NCI-H187 treated with DMSO at 0.1 percent for 48 hours (cell line): ENCODE data around the gene LIF.
"Not testable (repeated sequence)": the region's sequence is repeated elsewhere in the genome, so short reads cannot be mapped to it uniquely, and the experiment has no call there.

Experiments
- DNase-seq: peaks from one replicate; lab custom pipeline; 2025; lab: John Stamatoyannopoulos, UW

LIF gene

DNA sequence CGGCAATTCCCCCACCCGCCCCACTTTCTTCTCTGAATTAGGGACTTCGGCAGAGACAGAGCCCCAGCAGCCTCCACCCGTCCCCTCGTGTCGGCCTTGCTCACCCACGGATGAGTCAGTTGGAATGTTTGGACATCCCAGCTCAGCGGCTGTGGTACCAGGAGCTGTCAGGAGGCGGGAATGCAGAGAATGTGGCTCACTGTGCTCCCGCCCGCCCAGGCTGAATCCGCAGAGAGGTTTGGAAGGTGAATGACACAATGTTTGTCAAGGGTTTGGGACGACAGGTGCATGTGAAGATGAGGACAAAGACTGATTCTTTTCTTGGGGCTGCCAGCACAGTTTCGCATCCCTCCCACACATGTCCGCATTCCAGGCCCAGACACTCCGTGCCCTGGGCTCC, 39.6 kb downstream of the LIF start:
- no peak for DNase-seq

DNA sequence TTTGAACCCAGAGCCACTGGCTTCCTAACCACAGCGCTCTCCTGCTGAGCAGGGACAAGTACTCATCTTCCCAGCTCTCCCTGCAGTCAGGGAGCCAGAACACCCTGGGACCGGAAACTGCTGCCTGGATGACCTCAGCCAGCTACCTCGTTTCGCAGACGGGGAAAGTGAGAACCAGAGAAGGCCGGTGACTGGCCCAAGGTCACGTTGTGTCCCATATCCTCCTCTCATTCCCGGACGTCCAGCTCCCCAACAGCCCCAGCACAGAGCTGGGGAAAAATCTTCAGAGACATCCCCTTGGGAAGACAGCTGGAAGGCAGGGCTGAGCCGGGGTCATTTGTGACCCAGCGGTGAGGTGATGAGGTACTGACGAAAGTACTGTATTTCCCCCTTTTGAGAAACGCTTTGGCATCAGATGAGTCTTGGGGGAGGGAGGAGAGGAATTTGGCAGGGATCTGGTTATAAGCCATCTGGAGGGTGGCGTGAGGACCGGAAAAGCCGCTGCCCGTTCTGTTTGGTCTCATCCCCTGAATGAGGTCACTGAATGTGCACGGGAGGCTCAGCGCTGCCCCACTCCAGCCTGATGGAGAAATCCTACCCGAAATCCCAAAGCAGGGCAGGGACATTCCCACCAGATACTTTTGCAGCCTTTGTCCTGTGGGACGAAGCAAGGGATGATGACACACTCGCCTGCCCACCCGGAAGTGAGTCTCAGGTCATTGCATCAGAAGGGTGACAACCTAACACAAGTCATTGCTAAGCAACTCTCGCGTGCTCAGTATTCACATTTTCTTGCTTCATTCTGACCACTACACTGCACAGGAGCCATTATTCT, 41.1 kb downstream of the LIF start:
- no peak for DNase-seq

DNA sequence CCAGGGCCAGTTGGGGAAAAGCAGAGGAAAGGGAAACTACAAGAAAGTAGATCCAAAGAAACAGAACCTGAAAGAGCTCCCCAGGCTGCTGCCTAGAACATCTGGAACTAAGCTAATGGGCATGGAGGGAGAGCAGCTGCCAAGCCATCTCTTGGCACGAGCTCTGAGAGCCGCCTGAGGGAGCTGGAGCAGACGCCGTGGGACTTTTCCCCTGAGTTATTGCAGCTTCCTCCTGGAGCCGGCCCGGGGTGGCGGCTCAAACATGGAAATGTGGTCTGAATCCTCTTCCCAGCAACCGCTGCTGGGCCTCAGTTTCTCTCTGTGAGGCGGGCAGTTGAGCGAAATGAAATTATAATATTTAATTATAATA, 41.8 kb downstream of the LIF start:
- no peak for DNase-seq

DNA sequence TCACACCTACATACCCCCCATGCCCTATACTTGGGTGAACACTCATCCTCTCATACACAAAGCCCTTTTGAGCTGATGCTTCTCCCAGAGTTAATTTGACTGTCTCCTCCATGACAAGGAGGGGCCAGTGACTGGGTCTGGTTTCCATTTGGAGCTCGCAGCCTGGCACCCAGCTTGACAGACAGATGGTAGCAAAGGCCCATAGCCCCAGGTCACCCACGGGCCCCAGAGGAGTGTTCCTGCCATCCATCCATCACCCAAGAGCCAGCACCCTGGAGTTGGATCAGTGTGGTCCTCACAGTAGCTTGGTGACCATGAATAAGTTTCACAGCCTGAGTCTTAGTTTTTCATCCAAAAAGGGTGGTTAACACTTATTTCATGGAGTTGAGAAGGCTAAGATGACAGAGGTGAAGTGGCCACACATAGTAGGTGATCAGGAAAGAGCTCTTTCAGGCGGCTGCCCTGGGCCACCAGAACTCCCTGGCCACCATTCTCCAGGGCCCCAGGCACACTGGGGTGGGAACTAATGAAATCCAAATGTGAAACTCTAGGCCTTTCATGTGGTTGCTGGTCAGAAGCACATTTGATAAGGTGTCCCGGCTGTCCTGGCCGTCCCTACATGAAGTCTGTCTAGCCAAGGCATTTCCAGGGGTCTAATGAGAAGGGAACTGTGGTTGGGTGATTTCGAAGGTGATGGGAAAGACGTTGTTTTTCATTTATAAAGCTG, 42.4 kb downstream of the LIF start:
- no peak for DNase-seq

DNA sequence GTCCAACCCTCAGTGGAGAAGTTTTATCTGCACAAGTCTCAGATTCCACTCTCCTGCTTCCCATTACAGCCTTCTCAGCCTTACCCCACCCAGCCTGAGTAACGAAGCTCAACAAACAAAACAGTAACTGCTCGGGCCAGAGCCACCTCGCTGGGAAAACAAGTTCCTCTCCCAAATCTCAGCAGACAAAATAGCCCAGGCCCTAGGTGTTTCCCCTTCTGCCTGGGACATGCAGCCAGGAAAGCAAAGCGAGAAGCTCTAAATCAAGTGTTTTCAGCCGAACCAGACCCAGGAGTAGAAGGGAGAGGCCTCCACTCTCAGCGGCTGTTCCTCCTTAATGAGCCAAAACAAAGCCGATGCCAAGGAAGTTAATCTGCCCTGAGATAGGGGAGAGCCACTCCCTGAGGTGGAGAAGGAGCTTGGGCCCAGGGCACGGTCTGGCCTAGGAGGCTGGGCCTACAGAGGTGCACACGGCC, 44.0 kb downstream of the LIF start:
- no peak for DNase-seq

- DNase-seq = no peak
These were observed 44.6 kb downstream of the LIF start for GRCh38 chr22:30201945-30202344.

DNA sequence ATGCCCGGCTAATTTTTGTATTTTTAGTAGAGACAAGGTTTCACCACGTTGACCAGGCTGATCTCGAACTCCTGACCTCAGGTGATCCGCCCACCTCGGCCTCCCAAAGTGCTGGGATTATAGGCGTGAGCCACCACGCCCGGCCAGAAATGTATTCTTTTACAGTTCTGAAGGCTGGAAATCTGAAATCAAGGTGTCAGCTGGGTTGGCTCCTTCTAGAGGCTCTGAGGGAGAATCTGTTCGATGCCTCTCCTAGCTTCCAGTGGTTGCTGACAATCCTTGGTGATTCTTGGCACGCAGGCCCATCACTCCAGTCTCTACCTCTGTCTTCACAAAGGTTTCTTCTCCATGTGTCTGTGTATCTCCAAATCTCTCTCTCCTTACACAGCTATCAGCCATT, 45.7 kb downstream of the LIF start:
- not testable (repeated sequence) for DNase-seq

DNA sequence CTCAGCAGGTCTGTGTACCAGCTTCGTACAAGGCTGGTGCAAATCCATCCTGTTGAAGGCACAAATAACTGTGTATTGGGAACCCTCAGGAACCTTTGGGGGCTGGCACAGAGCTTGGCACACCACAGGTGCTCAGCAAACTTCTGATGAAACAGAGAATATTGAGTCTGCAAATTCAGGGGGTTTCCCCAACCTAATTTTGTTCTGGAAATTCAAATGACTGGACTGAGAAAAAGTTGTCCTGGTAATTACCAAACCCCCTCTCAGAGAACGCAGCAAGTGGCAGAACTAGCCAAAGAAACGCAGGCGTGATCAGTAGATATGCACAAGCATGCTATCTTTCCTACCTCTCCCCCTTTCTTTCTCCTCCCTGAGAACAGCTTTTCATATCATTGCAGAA, 47.6 kb downstream of the LIF start:
- DNase-seq = no peak

GRCh38 chr22:30198152-30198825, 48.3 kb downstream of the LIF start:
- DNase-seq = no peak

DNA sequence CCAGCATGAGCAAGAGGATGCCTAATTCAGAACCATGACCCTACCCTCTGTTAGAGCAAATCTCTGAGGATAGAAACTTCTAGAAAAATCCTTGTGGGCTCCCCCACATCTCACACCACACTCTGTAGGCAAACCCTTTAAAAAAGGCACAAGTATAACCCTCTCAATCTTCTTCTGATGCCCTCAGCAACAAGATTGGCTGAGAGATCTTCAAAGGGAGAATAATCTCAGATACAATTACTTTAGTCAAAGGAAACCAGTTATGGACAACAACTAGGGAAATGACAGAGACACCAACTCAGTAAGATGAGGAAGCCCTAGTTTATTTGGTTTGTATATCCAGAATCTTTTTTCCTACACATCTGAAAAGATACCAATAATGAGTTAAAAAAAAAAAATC, 49.2 kb downstream of the LIF start:
- no peak for DNase-seq

DNA sequence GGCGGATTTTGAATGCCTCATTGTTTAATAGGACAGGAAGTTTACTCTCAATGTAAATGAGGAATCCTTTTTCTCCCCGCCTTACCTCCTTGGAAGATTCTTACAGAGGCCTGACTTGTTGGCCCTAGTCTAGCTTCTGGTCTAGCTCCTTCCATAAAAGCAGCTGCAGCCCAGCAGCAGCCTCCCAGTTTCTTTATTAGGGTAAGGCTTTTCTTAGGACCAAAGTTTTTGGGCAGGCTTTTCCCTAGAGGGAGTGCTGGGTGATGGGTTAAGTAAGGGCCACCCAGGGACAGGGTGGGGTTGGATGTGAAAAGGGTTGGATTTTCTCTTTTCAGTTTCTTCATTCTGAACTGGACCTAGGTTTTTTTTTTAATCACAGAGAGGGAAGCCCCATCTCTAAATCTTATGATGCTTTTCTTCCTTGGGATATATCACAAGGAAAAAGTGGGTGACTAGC, 49.7 kb downstream of the LIF start:
- DNase-seq = no peak

- DNase-seq = peak; percentile 60
These were observed 50.2 kb downstream of the LIF start for GRCh38 chr22:30196141-30196879.

GRCh38 chr22:30195245-30196140, 51.1 kb downstream of the LIF start:
- DNase-seq = no peak

DNA sequence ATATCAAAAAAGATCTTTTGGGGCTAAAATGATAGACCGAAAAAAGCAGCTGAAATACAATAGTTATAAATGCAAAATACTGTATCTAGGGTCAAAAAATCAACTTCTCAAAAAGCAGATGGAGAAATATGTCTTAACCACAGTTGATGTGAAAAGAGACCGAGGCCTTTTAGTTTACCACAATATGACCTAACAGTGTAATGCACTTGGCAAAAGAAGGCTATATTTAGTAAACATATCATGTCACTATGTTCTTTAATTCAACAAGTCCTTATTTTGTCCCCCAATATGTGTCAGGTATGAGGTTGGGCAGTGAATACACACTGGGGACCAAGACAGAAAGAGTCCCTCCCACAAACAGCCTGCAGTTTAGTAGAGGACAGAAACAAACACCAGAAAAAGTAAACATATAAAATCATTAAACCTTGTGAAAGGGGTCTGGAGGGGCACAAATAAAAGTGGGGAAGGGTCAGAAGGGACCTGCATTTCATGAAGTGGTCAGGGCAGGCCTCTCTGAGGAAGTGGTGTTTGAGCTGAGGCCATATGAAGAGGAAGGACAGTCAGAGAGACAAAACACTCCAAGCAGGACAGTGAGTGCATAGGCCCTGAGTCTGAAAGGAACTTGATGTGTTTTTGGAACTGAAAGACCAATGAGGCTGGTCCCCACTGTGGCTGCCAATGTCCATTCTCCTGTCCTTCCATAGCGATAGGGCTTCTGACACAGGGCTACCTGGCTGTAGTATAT, 53.4 kb downstream of the LIF start:
- DNase-seq = no peak

GRCh38 chr22:30192427-30192826, 54.1 kb downstream of the LIF start:
- no peak for DNase-seq

GRCh38 chr22:30191040-30191701, 55.4 kb downstream of the LIF start:
- no peak for DNase-seq

- DNase-seq = no peak
These were observed 56.0 kb downstream of the LIF start for GRCh38 chr22:30190574-30190973.
